Stimulated activated CD8-positive, alpha-beta memory T cell treated with anti-CD3 and anti-CD28 coated beads, Interleukin-2, amount 100 ng/mL, for 48 hours (primary cell): ENCODE measurements around the gene ATG4C.

Source experiments
- DNase-seq, 2 donors: peaks; one replicate each; pipeline ENCODE4 v3.0.0-alpha.2; 2020; ENCODE audit warnings: low read depth in 2 of 2

ATG4C gene

GRCh38 chr1:62840555-62840954 is 56.6 kb downstream of the ATG4C start:
- no peak for DNase-seq

DNA sequence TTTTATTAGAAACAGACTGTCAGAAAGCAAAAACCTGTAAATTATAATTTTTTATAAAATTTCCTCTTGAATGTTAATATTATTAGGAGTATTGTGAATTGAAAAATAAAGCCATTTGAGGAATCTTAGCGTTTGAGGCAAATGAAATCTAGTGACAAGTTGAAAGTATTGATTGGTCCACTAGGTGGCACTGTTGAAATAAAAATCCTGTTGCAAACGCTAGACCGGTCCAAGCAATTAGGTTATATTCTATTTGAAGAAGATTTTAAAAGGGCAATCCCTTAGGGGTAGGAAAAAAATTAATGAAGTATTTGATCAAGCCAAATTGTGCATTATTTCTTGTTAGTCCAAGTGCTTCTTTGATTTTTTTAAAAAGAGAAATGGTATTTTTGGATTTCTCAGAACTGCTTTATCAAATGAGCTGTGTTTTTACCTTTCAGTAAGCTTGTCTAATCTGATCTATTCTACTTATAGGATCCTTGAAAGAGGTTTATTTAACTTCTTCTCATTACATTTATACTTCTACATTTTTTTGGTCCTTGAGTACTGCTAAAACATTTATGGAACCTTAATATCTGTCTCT is 57.7 kb downstream of the ATG4C start:
- DNase-seq = no peak

- no peak for DNase-seq
Observed at GRCh38 chr1:62844030-62844429, 60.1 kb downstream of the ATG4C start.

DNA sequence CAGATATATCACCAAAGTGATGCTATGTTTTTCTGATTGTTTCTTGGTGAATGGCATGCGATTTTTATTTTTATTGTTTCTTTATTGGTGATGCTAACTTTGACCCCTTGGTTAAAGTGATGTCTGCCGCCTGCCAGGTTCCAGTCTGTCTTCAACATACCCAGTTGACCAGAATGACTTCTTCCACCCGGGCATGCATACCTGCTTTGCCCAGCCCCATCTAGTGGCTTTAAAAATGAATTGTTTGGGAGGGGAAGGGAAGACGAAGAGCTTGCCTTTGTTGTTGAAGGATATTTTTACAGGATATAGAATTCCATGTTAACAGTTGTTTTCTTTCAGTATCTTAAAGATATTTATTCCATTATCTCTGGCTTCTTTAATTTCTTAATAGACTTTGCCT is 65.1 kb downstream of the ATG4C start:
- DNase-seq = no peak

DNA sequence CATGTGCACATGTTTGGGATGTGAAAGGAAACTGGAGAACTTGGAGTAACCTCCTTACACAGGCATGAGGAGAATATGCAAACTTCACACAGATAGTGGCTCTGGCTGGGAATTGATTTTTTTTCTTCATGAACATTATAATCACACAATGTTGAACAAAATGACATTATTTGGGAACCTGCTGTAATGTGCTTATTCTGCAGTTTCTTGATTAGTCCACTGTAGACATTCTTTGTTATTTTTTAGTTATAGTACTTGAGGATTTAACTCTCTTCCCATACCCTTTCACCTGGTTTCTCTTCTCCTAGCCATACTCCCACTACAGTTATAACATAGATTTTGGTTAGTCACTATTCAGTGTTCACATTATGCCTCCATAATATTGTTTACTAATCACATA is 68.3 kb downstream of the ATG4C start:
- DNase-seq = no peak

DNA sequence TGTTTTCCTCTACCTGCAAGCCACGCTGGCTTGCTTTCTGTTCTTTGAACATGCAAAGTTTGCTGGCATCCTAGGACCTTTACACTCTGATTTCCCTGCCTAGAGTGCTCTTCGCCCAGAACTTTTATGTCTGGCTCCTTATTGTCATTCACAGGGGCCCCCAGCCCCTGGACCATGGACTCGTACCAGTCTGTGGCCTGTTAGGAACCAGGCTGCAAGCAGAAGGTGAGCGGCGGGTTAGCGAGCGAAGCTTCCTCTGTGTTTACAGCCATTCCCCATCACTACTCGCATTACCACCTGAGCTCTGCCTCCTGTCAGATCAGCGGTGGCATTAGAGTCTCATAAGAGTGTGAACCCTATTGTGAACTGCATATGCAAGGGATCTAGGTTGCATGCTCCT is 73.0 kb downstream of the ATG4C start:
- no peak for DNase-seq

DNA sequence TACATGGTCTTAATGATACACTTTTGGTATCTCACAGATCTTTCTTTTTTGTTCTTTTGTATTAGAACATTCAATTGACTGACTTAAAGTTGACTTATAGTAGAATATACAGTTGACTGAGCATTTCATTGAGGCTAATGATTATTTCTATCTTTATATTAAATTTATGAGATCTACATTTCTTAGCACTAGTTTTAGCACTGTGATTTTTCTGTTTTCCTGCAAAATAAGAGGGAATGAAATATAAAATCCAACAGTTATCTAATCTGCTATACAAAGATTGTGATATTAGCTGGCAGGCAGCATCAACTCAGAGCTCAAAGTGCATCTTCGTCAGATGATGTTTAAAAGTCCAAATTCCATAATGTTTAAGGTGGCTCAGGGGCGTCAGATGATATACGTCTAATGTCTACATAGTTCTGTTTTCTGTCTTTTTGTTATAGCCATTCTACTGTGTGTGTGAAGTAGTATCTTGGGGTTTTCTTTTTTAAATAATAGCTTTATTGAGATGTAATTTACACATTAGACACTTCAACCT is 85.4 kb downstream of the ATG4C start:
- DNase-seq = no peak

- no peak for DNase-seq
Observed at GRCh38 chr1:62870148-62870547, 86.2 kb downstream of the ATG4C start.

DNA sequence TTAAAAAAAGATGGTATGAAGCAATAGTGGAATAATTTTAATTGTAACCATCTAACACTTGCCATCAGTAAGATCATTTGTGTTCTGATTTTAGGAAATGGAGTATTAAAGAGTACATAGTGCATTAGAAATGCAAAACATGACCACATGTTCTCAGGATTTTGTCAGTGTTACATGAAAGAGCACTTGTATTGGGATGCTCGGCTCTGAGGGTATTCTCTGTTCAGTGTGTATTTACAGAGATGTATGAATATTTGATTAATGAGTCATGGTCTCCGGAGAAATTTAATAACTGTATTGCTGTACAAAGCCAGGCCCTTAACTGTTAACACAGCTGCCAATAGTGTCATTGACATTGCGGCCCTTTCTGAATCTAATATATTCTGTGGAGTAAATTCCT is 91.7 kb downstream of the ATG4C start:
- no peak for DNase-seq

GRCh38 chr1:62876535-62876934 is 92.6 kb downstream of the ATG4C start:
- DNase-seq = no peak

GRCh38 chr1:62877579-62877978 is 93.6 kb downstream of the ATG4C start:
- DNase-seq = no peak

DNA sequence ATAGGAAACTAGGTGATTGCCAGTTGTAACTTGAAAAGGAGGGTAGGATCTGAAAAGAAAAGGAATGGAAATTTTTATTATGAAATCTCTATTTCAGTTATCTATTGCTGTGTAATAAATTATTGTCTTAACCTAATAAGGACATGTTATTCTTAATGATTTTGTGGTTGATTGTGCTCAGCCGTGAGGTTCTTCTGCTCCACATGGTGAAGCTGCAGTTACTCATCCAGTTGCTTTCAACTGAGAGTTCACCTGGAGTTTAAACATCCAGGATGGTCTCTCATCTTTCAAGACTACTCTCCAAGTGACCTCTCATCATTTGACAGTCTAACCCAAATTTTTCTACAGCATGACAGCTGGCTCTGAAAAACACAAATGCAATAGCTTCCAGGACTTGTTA is 96.0 kb downstream of the ATG4C start:
- DNase-seq = no peak

- no peak for DNase-seq
Observed at GRCh38 chr1:62882201-62883104, 98.5 kb downstream of the ATG4C start.

GRCh38 chr1:62884156-62884740 is 100.3 kb downstream of the ATG4C start:
- no peak for DNase-seq

DNA sequence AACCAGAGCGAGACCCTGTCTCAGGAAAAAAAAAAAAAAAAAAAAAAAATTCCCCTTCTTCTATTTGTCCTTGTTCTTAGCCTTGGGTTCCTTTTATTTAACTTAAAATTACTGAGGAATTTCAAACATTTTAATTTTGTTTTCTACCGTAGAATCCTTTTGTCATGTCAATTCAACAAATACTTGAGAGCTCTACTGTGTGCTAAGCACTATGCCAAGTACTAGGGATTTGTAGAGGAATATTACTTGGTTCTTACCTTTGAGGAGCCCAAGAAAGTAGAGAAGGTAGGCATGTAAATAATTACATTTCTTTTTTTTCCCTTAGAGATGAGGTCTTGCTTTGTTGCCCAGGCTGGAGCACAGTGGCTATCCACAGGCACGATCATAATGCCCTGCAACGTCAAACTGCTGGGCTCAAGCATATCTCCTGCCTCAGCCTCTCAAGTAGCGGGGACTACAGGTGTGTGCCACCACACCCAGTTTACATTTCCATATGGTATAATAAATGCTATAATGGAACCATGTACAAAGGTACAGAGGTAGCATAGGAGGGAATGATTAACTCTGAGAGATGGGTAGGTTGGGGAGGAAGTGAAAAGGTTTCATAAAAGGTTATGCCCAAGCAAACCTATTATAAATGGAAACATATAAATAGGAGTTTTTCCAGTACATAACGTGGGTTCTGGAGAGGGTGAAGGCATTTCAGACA is 104.0 kb downstream of the ATG4C start:
- DNase-seq = no peak

GRCh38 chr1:62891956-62892562 is 108.1 kb downstream of the ATG4C start:
- DNase-seq = no peak

- DNase-seq = no peak
Observed at GRCh38 chr1:62897788-62898187, 113.9 kb downstream of the ATG4C start.

- no peak for DNase-seq
Observed at GRCh38 chr1:62900566-62900965, 116.6 kb downstream of the ATG4C start.

GRCh38 chr1:62901650-62902049 is 117.7 kb downstream of the ATG4C start:
- no peak for DNase-seq

DNA sequence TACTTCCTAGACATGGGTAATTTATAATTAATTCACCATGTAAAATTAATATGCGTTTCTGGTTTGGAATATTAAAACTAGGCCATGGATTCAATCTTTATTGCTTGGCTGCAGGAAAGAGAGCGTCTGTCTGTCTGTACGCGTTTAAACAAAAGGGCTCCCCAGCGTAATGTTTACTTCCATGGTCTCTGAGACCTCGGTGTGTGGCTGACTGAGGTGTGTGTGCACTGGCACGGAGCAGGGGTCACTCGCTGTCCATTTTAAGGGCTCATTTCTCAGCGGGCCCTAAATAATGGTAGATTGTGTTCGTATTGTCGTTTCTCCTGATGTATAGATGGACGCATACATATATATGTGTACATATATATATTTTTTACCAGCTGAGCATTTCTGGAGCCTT is 119.6 kb downstream of the ATG4C start:
- no peak for DNase-seq

DNA sequence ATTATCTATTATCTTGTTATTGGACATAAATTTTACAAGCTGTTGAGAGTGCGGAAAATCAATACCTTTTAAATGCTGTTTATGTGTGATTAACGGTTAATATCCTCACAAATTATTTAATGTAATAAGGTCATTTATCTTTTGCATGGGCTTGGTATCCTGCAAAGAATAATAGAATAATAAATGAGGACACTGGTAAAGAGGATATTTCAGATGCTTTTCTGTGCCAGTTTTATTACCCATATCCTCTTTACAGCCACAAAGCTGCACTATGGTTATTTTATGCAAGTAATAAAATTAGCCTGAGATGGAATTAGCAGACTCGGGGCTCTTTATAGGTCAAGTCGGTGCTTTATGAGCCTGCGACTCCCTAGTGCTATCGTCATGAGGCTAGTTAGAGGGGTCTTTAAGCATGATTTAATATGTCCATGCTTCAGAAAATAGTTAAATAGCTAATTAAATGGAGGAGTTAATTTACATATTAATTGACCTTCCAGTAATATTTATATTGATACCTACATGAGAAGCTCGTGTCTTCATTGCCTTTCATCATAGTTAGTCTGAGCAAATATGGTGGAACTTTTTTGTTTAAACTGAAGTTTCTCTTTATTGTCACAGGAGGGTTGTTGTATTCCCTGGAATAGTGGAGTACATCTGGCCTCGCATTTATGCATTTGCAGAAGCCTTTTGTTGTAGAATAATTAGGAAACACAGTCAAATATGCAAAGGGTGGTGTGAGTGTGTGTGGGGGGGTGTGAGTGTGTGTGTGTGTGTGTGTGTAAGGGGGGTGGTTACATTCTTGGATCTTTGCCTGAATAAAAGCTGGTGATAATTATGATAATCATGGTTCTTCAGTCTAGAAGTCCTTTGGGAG is 120.3 kb downstream of the ATG4C start:
- DNase-seq = no peak
